Activated T-cell treated with anti-CD3 and anti-CD28 coated beads, Interleukin-2, amount 50 U/mL, for 4 hours (primary cell): Measurements from ENCODE around the gene ADAMTS17. TPM values are rescaled to one million over a fixed set of nuclear protein-coding genes. Genes with fewer than 3 reads are reported as not detected.
"Not testable (repeated sequence)": the region's sequence is repeated elsewhere in the genome, so short reads cannot be mapped to it uniquely, and the experiment has no call there.

Experiments
- ATAC-seq, 2 donors: fragments of 200-7000 bp; cut with Tn5 transposase; one replicate each; pipeline ENCODE4 v1.10.0; 2021
- DNase-seq: peaks from one replicate; pipeline ENCODE4 v3.0.0-alpha.2; 2020
- H3K27me3 Mint-ChIP-seq: one replicate; pipeline ENCODE4 v1.8.0; 2021; ENCODE audit warnings: low read depth, mixed read lengths
- H3K36me3 Mint-ChIP-seq: one replicate; pipeline ENCODE4 v1.8.0; 2022; ENCODE audit warnings: mixed read lengths; ENCODE audit not compliant: insufficient read depth
- H3K4me1 Mint-ChIP-seq: one replicate; pipeline ENCODE4 v1.8.0; 2021; ENCODE audit warnings: low read depth, mixed read lengths
- H3K4me3 Mint-ChIP-seq: one replicate; pipeline ENCODE4 v1.8.0; 2021; ENCODE audit warnings: mild to moderate bottlenecking, moderate library complexity, mixed read lengths
- H3K9me3 Mint-ChIP-seq: one replicate; pipeline ENCODE4 v1.8.0; 2021; ENCODE audit warnings: mixed read lengths
- total RNA-seq, 3 donors: library from RNA; stranded (reverse); gene quantifications; one replicate each; pipeline ENCODE4 v1.2.1, GENCODE V29; 2021

Gene ADAMTS17
- total RNA-seq, 3 donors from 2014 or later, result 2.6 to 3.9 (median 3.2) TPM

DNA sequence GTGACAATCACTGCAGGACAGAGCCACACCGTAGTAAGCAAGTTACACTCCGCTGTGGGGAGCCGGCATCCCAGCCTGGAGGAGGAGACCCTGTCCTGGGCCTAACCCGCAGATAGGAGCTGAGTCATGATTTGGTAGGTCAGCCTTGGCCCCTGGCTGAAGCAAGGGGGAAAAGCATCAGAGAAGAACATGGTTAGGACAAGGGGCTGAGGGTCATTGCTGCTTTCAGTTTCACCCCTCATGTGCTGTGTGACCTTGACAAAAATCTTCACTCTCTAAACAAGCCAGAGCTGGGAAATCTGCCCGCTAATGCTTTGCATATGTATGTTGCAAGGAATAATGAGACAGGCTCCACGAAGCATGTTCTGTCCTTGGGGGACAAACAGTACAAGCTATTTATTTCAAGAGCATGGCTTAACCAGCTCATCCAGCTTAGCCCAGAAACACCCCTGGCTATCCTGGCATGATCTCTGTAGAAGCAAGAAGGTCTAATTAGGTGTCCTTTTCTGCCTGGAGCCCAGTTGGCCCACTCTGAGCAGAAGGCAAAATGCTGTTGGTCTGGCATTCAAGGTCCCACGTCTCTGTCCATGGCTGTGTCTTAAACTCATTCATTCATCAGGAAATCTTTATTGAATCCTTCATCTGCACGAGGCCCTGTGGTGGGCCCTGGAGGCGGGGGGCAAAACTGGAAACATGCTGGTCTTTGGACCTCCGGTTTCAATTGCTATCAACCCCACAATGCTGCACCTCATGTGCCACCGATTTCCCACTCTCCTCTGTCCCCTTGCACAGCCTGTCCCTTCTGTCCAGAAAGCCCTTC is 387.2 kb downstream of the ADAMTS17 start:
- Mint-ChIP-seq H3K27me3 (peaks cover 37% of the 10 kb centered on the region), H3K9me3 (peaks cover 5% of the 10 kb centered on the region), H3K4me1 (peaks cover 11% of the 10 kb centered on the region), H3K36me3 (no peaks in the 10 kb centered on the region), H3K4me3 (no peak overlapping the region)
- no peak for ATAC-seq
- DNase-seq, result no peak

DNA sequence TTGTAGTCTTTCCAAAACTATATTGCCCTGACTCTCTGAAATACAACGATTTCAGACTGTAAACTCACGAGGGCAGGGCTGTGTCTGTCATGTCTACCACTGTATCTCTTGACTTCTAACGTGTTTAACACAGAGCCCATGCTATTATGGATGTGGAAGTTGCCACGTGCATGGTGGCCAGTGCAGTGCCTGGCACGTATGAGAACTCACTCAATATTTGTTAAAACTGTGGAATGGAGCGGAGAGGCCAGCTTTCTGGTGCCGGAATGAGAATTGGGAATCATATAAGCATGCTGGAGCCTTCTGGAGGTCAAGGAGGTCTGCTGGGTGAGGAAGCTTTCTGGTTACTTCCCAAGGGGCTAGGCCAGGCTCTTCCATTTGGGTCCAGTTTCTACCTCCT is 387.9 kb downstream of the ADAMTS17 start:
- H3K4me3 Mint-ChIP-seq, result no peak overlapping the region
- ATAC-seq (no peak), DNase-seq (no peak)
- H3K4me1 Mint-ChIP-seq, result peaks cover 11% of the 10 kb centered on the region
- H3K36me3 Mint-ChIP-seq, result no peaks in the 10 kb centered on the region
- H3K9me3 Mint-ChIP-seq, result peaks cover 8% of the 10 kb centered on the region
- H3K27me3 Mint-ChIP-seq, result peaks cover 37% of the 10 kb centered on the region

DNA sequence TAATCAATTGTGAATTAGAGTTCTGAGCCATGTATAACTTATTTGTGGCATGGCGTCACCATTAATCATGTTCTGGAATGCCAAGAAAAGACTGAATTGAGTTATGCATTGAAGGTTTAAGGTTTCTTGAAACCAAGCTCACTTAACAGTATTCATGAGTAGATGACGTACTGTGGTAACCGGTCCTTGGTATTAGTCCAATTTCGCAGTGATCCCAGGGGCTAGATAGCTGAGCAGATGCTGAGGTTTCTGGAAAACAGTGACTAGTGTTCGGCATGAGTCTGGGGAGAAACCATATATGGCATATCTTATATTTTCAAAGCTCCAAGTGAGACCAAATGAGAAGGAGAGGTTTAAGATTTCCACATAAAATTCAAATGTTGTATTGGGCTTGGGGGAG is 390.3 kb downstream of the ADAMTS17 start:
- no peak overlapping the region for H3K4me3 Mint-ChIP-seq
- ATAC-seq, result no peak
- H3K4me1 Mint-ChIP-seq, result no peaks in the 10 kb centered on the region
- peaks cover 26% of the 10 kb centered on the region for H3K27me3 Mint-ChIP-seq
- H3K9me3 Mint-ChIP-seq, result peaks cover 18% of the 10 kb centered on the region
- H3K36me3 Mint-ChIP-seq, result no peaks in the 10 kb centered on the region
- DNase-seq, result no peak

GRCh38 chr15:99944131-99944530 is 397.6 kb downstream of the ADAMTS17 start:
- ATAC-seq (no peak), DNase-seq (no peak)
- Mint-ChIP-seq H3K36me3 (peaks cover 2% of the 10 kb centered on the region), H3K4me1 (no peaks in the 10 kb centered on the region), H3K9me3 (peaks cover 32% of the 10 kb centered on the region), H3K4me3 (no peak overlapping the region), H3K27me3 (no peaks in the 10 kb centered on the region)

GRCh38 chr15:99943466-99943865 is 398.3 kb downstream of the ADAMTS17 start:
- peaks cover 4% of the 10 kb centered on the region for H3K27me3 Mint-ChIP-seq
- H3K9me3 Mint-ChIP-seq, result peaks cover 36% of the 10 kb centered on the region
- no peaks in the 10 kb centered on the region for H3K4me1 Mint-ChIP-seq
- ATAC-seq (no peak), DNase-seq (no peak)
- no peak overlapping the region for H3K4me3 Mint-ChIP-seq
- H3K36me3 Mint-ChIP-seq, result peaks cover 2% of the 10 kb centered on the region

DNA sequence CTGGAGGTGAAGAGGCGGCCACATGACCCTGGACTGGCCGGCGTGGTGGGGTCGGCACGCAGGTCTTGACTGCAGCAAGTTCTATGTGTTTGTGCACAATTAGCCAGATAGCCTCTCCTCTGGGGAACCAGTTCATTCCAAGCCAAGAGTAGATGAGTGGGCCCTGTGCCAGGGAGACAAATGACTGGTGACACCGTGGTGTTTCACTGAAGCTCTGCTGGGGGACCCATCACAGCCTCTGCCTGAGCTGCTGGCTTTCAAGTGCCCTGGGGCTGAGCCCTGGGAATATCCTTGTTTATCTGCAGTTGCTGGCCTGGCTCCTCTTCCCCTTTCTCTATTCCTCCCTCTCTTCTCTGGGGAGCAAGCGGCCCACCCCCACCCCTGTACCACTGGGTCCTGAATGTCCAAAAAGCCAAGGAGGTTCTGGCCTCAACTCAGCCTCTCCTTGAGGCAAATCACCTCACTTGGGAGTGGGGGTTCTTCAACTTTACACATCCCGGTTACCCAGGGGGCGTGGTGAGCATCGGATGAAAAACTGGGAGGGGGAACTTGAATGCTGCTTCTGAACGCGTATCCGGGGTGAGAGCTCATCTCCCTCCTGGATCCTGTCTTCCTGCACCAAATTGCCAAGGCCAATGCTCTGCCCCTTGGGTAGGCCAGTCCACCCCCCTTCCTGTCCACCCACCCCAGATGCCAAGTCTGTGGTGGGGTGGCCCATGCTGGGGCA is 408.9 kb downstream of the ADAMTS17 start:
- H3K36me3 Mint-ChIP-seq, result no peaks in the 10 kb centered on the region
- DNase-seq, result no peak
- no peak overlapping the region for H3K4me3 Mint-ChIP-seq
- H3K27me3 Mint-ChIP-seq, result peaks cover 8% of the 10 kb centered on the region
- ATAC-seq, result no peak
- peaks cover 16% of the 10 kb centered on the region for H3K4me1 Mint-ChIP-seq
- H3K9me3 Mint-ChIP-seq, result no peaks in the 10 kb centered on the region

DNA sequence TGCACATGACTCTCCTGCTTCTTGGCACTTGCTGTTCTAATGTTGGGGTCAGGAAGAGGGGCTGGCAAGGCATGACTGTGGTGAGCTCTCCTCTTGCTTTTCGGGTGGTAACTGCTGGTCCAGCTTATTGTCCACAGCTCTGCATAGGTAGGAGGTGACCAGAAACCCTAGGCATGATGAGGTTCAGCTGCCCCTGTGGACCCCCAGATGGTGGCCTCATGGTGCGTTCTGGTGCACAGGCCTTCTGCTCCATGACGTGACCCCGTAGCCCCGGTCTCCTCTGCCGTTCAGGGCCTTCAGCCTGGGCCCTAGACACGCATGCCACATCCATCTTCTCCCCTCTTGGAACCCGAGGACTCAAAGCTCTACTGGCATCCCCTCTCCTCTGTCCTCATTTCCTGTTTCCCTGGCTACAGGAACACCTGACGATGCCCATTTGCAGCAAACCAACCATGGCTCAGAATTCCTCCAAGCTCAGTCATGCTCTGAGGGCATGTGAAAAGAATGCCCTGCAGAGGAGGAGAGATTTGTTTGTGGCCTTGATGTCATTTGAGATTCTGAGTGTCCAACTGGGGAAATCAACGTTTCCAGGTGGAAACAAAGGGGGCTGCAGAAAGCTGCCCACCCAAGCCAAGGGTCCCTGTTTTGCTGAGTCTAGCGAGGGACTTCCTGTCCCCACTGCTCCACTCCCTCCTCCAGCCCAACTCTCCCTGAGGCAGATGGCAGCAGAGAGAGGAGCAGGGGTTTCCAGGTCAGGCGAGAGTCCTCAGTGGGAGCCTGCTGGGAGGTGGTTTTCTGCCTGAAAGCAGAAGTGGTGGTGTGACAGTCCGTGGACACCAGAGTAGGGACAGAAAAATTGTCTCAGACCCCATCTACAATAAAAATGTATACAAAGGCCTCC is 409.8 kb downstream of the ADAMTS17 start:
- Mint-ChIP-seq H3K9me3 (no peaks in the 10 kb centered on the region), H3K4me3 (no peak overlapping the region), H3K27me3 (peaks cover 8% of the 10 kb centered on the region), H3K4me1 (peaks cover 16% of the 10 kb centered on the region), H3K36me3 (no peaks in the 10 kb centered on the region)
- DNase-seq (no peak), ATAC-seq (no peak)

DNA sequence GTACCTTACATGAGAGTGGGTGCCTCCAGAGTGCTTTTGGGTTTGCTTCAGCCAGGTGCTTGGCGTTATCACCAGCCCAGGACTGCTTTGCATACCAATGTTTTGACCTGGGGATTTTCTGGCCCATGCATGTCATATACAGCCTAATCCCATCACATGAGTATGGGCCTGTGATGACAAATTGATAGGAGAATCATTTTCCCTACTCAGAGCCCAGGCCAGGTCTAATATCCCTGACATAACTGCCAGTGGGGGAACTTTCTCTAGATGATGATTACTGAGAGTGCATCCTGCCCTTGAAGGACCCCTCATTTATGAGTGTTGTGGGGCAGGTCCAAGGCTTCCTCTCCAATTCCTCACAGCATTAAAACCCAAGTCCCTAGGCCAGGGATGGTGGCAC is 411.1 kb downstream of the ADAMTS17 start:
- H3K36me3 Mint-ChIP-seq, result no peaks in the 10 kb centered on the region
- H3K9me3 Mint-ChIP-seq, result no peaks in the 10 kb centered on the region
- DNase-seq (no peak), ATAC-seq (no peak)
- H3K4me3 Mint-ChIP-seq, result no peak overlapping the region
- peaks cover 3% of the 10 kb centered on the region for H3K27me3 Mint-ChIP-seq
- H3K4me1 Mint-ChIP-seq, result peaks cover 16% of the 10 kb centered on the region

- Mint-ChIP-seq H3K36me3 (no peaks in the 10 kb centered on the region), H3K9me3 (no peaks in the 10 kb centered on the region), H3K27me3 (peaks cover 4% of the 10 kb centered on the region), H3K4me3 (no peak overlapping the region), H3K4me1 (peaks cover 16% of the 10 kb centered on the region)
- ATAC-seq, result no peak
- no peak for DNase-seq
These were observed 412.5 kb downstream of the ADAMTS17 start for GRCh38 chr15:99929266-99929665.

DNA sequence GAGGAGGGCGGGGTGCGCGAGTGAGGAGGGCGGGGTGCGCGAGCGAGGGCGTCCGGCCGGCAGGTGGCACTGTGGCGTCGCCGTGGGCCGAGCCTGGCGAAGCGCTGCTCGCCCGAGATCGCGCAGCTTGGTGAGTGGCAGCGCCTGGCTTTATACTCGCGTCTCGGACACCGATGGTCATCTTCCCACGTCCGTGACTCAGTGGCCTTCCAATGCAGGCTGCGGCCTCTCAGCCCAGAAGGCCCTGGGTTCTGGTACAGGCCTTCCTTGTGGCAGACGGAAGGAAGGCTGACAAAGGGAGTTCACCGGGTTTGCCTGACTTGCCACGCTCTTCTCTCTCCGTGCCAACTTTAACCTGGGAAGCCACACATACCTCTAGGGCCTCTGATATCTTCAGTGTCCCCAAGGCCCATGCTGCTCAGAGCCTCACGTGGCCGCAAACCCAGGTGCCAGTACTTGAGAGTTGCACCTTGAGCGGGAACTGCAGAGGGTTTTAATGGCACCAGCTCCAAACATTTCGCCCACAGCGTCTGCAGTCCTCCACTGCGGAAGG is 413.3 kb downstream of the ADAMTS17 start:
- DNase-seq (peak; percentile 89), ATAC-seq (peak; percentile 94)
- Mint-ChIP-seq H3K36me3 (no peaks in the 10 kb centered on the region), H3K9me3 (no peaks in the 10 kb centered on the region), H3K4me1 (peaks cover 16% of the 10 kb centered on the region), H3K4me3 (peak overlapping the region; percentile 83), H3K27me3 (peaks cover 5% of the 10 kb centered on the region)

- H3K9me3 Mint-ChIP-seq, ATAC-seq, H3K4me3 Mint-ChIP-seq, H3K36me3 Mint-ChIP-seq: not testable (repeated sequence)
- peak; percentile 38 for DNase-seq
- H3K4me1 Mint-ChIP-seq, result peaks cover 16% of the 10 kb centered on the region
- peaks cover 11% of the 10 kb centered on the region for H3K27me3 Mint-ChIP-seq
These were observed 415.2 kb downstream of the ADAMTS17 start for GRCh38 chr15:99926532-99926931.

DNA sequence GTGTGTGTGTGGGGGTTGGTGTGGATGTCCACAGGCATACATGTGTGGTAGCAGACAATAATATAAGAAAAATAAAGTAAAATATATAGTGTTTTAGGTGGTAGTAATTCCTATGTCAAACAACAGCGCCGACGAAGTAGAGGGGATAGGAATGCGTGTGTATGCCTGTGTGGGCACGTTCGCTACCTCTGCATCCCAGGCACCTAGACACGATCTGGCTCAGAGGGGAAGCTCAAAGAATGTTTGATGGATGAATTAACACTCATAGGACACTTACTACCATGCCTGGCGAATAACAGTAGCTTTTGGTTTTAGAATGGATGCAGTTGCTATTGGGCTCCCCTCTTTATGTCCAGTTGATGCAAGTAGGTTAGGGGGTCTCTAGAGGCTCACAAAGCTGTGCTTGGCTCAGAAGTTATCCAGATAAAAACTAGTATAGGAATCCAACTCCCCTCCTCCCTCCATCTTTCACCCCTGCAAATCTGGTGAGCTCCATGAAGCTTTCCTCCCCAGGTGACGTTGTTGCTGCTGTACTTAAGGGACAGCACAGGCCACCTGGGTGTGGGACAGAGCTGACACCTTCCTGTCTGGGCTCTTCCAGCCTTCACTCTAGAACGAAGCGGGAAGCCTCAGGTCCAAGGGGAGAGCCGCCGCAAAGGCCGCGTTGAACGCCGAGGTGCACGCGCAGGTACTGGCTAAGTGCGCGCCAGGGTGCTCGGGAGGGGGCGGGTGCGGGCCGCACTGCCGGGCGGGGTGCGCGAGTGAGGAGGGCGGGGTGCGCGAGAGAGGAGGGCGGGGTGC is 415.9 kb downstream of the ADAMTS17 start:
- peaks cover 14% of the 10 kb centered on the region for H3K27me3 Mint-ChIP-seq
- H3K4me3 Mint-ChIP-seq, result peak overlapping the region; percentile 76
- peak; percentile 76 for DNase-seq
- H3K9me3 Mint-ChIP-seq, result no peaks in the 10 kb centered on the region
- H3K36me3 Mint-ChIP-seq, result no peaks in the 10 kb centered on the region
- peaks cover 16% of the 10 kb centered on the region for H3K4me1 Mint-ChIP-seq
- ATAC-seq, result peak; percentile 70 to 75

DNA sequence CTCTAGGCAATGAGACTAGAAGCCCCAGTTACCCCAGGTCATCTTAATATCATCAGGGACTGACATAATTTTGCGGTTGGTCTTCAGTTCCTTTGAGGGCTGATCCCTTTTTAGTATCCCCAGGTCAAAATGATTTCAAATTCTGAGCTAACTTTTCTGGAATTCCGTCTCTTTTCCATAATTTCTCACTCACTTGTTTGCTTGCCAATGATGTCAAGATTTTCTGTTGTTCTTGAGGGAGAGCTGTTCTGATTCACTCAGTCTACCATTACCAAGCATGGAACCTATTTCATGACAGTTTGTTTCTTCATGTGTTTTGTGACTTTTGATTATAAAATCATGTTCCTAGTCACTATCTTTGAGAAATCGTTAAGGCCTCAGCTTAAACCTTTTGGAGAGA is 418.1 kb downstream of the ADAMTS17 start:
- H3K36me3 Mint-ChIP-seq, result no peaks in the 10 kb centered on the region
- ATAC-seq, result no peak
- no peak overlapping the region for H3K4me3 Mint-ChIP-seq
- no peaks in the 10 kb centered on the region for H3K9me3 Mint-ChIP-seq
- H3K4me1 Mint-ChIP-seq, result peaks cover 3% of the 10 kb centered on the region
- DNase-seq, result no peak
- H3K27me3 Mint-ChIP-seq, result peaks cover 27% of the 10 kb centered on the region
